HG02973 (cell line): ENCODE results near the gene GXYLT1.
A peak's percentile ranks its signal among the peaks of the same experiment; 100 is the strongest.
"Not testable (repeated sequence)": the region's sequence is repeated elsewhere in the genome, so short reads cannot be mapped to it uniquely, and the experiment has no call there.

ENCODE experiments used
- ATAC-seq: cut with Tn5 transposase; IDR thresholded peaks from one replicate; pipeline ENCODE4 v1.9.1; 2021; ENCODE audit warnings: moderate library complexity; ENCODE audit not compliant: unreplicated experiment

The GXYLT1 gene

DNA sequence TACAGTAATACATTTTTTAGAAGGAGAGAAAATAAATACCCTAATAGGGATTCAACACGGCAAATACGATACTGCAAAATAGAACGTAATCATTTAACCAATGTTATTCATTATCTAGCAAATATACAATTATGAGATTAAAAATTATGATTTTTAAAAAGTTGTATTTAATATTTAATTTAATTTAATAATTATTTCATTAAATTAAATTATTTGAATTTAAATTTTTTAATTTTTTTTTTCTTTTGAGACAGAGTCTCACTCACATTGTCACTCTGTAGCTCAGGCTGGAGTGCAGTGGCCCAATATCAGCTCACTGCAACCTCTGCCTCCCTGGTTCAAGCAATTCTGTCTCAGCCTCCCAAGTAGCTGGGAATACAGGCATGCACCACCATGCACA, 42.0 kb downstream of the GXYLT1 start:
- ATAC-seq, result no peak

DNA sequence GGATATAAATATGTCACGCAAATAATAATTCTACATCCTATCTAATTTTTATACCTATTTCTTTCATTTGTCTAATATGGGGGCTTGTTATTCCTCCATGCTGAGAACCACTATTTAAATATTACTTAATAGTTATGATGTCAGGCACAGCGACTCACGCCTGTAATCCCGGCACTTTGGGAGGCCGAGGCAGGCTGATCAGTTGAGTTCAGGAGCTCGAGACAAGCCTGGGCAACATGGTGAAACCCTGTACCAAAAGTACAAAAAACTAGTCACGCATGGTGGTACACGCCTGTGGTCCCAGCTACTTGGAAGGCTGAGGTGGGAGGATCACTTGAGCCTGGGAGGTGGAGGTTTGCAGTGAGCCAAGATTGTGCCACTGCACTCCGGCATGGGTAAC, 45.2 kb downstream of the GXYLT1 start:
- no peak for ATAC-seq

DNA sequence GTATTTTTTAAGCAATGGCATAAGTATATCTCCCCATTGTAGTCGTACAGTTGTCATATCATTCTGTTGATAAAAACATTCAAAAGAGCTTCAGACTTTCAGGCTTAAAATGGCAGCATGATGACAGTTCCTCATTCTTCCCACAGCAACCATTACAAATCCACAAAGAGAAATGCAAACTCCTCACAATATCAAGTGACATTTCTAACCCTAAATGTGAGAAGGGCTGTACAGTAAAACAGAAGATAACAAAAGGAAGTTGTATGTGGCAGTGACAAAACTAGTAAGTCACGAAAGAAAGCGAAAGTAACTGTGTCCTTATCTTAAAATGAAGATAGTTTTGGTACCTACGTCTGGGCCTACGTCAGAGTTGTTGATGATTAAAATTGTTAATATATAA, 46.7 kb downstream of the GXYLT1 start:
- ATAC-seq, result peak; percentile 90

DNA sequence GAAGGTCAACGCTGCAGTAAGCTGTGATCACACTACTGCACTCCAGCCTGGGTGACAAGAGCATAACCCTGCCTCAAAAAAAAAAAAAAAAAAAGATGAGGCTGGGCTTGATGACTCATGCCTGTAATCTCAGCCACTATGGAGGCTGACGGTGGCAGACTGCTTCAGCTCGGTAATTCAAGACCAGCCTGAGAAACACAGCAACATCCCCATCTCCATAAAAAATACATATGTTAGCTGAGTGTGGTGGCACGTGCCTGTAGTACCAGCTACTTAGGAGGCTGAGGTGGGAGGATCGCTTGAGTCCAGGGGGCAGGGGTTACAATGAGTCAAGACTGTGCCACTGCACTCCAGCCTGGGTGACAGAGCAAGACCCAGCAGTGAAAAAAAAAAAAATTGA, 50.4 kb downstream of the GXYLT1 start:
- ATAC-seq, result no peak

DNA sequence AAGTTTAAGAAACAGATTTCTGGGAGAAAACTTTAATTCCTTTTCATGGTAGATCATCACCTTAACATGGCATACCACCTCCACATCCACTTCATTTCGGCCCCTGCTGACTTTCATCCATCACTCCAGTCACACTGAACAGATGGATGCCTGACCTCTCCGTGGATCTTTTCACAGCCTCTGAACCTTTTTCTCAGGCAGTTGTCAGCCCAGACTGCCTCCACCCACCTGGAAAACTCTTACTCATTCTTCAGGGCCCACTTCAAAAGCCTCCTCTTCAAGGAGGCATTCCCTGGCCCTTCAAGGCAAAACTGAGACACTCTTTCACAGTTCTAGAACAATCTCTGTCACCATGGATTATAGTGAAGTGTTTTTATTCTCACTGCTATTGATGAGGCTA, 52.9 kb downstream of the GXYLT1 start:
- ATAC-seq, result no peak

DNA sequence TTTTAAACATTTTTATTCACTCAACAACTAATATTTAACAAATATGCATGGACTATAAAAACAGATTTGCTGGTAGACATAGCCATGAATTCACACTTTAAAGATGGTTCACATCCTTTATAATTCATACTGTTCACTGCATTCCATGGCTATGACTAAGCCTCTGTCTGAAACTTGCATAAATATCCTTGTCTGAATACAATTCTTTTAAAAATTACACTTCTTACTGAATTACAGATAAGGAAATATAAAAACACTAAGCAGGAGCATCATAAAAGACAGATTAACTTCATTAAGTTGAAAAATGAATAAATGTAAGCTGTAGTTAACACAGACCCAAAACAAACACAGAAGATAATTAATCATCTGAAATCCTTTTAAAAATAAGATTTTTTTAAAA, 53.8 kb downstream of the GXYLT1 start:
- ATAC-seq, result no peak

DNA sequence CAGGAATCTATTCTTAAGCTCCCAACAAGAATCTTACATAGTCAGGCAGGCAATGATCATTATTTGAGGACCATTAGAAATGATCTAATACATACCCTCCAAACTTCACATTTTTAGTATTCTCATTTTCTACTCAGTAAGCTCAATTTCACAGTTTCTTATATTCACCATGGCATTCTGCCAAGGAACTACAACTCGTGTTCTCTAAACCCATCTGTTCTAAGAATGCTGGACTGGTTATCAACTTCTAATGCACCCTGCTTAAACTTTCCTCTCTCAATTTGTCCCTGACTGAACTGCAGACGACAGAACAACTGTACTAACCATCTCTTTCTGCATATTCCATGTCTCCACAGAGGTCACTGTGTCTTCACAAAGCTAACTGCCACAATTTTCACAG, 58.6 kb downstream of the GXYLT1 start:
- ATAC-seq, result no peak

DNA sequence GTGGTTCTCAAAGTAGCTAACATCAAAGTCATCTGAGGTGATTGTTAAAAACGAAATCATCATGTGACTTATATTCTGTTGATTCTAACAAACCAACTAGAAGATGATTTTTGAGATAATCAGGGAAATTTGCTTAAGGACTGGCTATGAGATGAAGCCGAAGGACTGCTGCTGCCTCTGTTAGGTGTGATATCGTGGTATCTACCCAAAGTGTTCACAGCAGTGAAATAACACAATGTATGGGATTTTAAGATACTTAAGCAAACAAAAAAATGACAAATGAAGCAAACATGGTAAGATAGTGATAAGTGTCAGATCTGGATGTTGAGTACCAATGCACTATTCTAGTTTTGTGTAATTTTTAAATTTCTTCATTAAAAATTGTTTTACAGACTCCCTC, 59.1 kb downstream of the GXYLT1 start:
- no peak for ATAC-seq

DNA sequence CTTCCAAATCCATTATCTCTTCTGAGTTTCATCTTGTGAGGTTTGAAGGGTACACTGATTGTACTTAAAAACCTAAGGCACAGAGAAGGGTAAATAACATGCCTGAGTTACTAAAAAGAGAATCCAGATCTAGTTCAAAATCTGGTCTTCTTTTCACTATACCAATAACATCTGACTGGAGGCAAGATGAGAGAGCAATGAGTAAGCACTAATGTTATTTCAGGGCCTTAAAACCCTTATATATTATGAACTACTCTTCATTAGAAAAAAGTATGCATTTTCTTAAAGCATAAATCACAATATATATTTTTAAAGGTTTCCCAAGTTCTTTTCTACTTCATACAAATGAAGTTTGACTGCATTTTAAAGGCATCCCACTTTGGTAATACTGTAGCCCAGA, 60.2 kb downstream of the GXYLT1 start:
- ATAC-seq, result no peak

DNA sequence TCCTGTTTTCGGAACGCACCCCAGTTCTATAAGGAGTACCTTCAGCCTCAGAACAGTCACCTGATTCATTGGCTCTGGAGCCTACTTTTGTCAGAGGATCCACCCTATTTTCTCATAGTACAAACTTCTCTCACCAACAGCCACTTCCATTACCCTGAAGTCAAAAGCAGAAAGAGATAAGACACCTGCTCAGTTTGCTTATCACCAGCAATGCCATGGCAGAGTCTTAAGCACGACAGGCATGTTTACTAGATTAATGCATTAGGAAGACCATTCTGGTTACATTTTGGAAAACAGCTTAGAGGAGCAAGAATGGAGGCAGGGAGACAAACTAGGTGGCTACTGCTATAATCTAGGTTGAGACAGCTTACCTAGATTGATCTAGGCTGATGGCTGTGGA, 67.7 kb downstream of the GXYLT1 start:
- no peak for ATAC-seq

DNA sequence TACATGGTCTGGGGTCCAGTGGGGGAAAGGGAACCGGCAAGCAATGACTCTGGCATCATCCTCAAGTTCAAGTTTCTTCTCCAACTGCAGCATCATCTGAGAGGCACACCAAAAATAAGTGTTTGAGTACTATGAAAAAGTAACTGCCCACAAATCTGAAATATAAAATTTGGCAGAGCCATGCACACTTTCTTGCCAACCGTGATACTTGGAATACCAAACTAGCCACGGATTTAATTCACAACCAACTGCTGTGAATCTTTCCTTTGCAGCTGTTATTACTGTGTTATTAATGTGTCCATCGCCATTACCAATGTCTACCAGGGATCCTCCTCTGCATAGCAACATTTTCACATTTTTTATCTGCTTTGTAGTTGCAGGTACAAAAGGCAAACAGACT, 74.6 kb downstream of the GXYLT1 start:
- ATAC-seq, result no peak

DNA sequence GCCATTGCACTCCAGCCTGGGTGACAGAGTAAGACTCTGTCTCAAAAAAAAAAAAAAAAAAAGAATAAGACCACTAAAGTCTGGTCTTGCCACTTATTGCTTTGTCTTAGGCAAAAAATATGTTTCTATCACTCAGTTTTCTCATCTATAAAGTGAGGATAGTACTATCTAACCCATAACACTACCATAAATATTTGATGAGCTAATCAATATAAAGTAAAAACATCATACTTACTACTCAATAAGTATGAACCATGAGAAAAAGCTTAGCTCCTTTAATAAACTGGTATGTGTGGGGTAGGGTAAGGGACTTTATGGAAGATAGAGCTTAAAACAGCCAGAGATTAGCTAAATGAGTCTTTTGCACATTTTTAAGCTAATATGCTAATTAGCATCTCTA, 85.5 kb downstream of the GXYLT1 start:
- ATAC-seq, result no peak

DNA sequence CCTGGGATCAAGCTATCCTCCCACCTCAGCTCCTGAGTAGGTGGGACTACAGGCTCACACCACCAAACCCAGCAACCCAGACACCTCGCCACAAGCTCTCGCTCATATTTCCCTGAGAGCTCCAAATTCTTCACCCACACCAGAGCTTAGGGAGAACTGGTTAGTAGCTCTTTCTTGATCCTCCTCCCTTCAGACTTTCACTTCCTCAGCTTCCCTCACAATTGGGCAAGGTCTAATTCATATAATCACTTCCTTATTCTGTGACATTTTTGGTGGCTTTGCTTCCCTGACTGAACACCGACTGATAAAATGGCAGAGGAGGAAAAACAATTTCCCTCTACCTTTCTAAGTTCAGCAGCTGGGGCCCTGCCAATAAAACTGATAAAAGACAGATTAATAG, 88.5 kb downstream of the GXYLT1 start:
- ATAC-seq, result peak; percentile 84

DNA sequence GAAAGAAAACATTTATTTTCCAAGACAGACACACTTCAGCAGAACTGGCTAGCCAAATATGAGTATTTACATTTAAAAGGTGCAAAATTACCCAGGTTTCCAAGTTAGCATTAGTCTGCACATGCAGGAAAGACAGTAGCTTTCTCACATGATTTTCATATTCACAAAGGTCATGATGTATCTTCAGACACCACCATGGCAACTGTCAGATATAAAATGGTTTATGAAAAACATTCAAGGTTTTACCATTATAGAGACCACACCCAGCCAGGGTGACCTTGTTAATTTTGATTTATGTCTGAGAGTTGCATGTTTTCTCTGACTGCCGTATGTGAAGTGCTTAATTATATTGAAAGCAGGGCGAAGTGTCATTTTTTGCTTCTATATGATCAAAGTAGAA, 91.2 kb downstream of the GXYLT1 start:
- ATAC-seq, result no peak

DNA sequence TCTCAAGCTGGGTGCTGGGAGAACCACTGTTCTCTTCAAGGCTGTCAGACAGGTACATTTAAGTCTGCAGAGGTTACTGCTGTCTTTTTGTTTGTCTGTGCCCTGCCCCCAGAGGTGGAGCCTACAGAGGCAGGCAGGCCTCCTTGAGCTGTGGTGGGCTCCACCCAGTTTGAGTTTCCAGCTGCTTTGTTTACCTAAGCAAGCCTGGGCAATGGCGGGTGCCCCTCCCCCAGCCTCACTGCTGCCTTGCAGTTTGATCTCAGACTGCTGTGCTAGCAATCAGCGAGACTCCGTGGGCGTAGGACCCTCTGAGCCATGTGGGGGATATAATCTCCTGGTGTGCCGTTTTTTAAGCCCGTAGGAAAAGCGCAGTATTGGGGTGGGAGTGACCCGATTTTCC, 95.7 kb downstream of the GXYLT1 start:
- not testable (repeated sequence) for ATAC-seq

DNA sequence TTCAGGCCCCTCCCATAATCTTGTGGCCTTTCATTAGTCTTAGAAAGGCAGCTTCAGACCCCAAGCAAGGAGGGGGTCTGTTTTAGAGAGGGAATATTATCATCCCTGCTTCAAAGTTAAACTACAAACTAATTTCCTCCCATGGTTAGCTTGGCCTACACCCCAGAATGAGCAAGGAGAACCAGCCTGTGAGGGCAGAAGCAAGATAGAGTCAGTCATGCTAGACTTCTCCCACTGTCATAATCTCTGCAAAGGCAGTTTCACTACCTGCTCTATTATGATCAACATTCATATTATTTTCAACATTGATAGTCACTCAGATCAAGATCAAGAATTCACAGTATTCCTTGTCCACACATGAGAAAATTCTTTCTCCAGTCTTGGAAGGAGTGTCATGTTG, 105.1 kb downstream of the GXYLT1 start:
- ATAC-seq, result no peak

DNA sequence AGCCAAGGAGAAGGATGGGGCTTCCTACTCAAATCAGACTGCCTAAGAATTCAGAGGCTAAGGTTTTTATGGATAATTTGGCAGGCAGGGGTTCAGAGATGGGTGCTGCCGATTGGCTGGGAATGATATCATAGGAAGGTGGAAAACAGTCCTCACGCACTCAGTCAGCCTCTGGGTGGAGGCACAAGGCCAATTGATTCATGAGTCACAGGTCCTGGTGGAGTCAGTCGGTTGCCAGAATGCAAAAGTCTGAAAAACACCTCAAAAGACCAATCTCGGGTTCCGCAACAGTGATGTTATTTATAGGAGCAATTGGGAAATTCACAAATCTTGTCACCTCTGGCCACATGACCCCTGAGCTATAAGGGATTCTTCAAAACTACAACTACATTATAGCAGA, 105.5 kb downstream of the GXYLT1 start:
- ATAC-seq, result no peak

DNA sequence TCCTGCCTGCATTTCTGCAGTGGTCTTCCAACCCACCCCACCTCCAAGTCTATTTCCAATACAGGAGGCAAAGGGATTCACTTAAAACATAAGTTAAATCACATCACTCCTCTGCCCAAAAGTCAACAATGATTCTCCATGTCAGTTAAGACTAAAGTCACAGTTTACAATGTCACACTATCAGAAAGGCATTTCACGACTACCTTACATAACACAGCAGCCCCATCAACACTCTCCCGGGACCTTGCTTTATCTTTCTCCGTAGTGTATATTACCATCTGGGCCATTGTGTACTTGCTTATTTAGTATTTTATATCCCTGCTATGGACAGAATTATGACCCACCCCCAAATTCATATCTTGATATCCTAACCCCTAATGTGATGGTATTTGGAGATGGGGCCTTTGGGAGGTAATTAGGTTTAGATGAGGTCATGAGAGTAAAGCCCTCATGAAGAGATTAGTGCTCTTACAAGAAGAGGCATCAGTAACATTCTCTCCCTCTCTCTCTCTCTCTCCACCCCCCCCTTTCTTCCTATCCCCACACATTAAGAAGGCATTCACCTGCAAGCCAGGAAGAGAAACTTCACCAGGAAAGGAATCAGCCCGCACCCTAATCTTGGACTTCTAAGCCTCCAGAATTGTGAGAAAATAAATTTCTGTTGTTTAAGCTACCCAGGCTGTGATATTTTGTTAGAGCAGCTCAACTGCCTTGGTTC, 112.7 kb downstream of the GXYLT1 start:
- ATAC-seq, result no peak
